SK-N-SH treated with all-trans-retinoic acid at 6 μM for 48 hours (cell line): ENCODE results near the gene AGAP3.

Source experiments
- ARNTL ChIP-seq: fragments of 450-650 bp; formaldehyde crosslinking; IDR thresholded peaks from 2 replicates; pipeline ENCODE4 v1.5.0; 2020; ENCODE audit warnings: low read depth, mild to moderate bottlenecking, moderate library complexity, borderline replicate concordance
- ESRRG ChIP-seq: fragments of 250-450 bp; sonication (Bioruptor Pico); IDR thresholded peaks from 2 replicates; pipeline ENCODE4 v1.6.1; 2021; ENCODE audit warnings: mild to moderate bottlenecking
- PATZ1 ChIP-seq: fragments of 250-450 bp; sonication (Bioruptor Pico); IDR thresholded peaks from 2 replicates; pipeline ENCODE4 v1.8.0; 2020; ENCODE audit warnings: mild to moderate bottlenecking, moderate library complexity, borderline replicate concordance
- TF ChIP-seq, protein P1 (sequence below): fragments of 250-450 bp; sonication (Bioruptor Pico); IDR thresholded peaks from 2 replicates; pipeline ENCODE4 v1.8.0; 2021; ENCODE audit warnings: low read depth, mild to moderate bottlenecking, moderate library complexity, borderline replicate concordance

DNA sequence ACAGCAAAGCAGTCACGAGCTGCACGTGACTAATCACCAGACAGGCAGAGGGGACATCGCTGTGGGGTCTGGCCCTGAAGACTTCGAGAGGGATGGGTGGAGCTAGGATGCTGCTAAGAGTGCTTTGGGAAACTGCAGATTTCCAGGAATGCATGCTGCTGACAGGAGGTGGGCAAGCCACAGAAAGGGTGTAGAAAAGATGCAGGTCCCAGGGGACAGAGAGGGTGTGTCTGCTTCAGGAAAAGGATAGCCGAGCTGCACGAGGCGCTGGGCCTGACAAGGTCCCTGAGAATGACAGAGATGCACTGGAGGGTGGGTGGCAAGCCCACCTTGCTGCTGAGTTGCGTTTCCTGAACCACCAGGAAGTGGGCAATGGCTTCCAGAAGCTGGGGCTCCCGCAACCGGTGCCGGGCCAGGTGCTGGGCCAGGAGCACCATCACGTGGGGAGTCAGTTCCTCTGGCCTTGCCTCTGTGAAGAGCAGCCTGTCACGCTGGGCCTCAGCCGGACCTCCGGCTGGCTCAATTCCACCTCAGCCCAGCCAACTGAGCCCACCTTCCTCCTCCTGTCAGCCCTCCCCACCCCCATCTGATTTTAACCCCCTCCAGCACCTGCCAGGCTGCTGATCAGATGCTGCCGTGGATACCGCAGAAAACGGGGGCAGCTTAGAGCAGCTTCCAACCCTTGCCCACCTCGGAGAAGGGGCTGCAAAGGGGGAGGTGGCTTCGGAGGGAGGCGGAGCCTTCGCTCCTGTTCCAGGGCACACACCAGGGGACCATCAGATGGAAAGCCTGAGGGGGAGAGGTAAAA, 7.8 kb upstream of the AGAP3 start:
- TF ChIP-seq, protein P1, sequence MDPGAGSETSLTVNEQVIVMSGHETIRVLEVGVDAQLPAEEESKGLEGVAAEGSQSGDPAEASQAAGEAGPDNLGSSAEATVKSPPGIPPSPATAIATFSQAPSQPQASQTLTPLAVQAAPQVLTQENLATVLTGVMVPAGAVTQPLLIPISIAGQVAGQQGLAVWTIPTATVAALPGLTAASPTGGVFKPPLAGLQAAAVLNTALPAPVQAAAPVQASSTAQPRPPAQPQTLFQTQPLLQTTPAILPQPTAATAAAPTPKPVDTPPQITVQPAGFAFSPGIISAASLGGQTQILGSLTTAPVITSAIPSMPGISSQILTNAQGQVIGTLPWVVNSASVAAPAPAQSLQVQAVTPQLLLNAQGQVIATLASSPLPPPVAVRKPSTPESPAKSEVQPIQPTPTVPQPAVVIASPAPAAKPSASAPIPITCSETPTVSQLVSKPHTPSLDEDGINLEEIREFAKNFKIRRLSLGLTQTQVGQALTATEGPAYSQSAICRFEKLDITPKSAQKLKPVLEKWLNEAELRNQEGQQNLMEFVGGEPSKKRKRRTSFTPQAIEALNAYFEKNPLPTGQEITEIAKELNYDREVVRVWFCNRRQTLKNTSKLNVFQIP (CRISPR knock-in tag), result no peak
- TF ChIP-seq ESRRG (CRISPR knock-in tag) (no peak), ARNTL (CRISPR knock-in tag) (no peak), PATZ1 (CRISPR knock-in tag) (no peak)
